NCI-H69 (cell line): ENCODE data around the gene RXFP4.
A peak's percentile ranks its signal among the peaks of the same experiment; 100 is the strongest.

ENCODE experiments used
- DNase-seq: peaks from one replicate; lab custom pipeline; 2025; lab: John Stamatoyannopoulos, UW

The RXFP4 gene

GRCh38 chr1:155960081-155960745, 18.8 kb downstream of the RXFP4 start:
- DNase-seq = no peak

GRCh38 chr1:155961937-155962336, 20.5 kb downstream of the RXFP4 start:
- no peak for DNase-seq

- no peak for DNase-seq
Observed at GRCh38 chr1:155962599-155963211, 21.3 kb downstream of the RXFP4 start.

GRCh38 chr1:155964193-155964592, 22.8 kb downstream of the RXFP4 start:
- no peak for DNase-seq

- peak; percentile 17 for DNase-seq
Observed at GRCh38 chr1:155966135-155966534, 24.7 kb downstream of the RXFP4 start.

GRCh38 chr1:155966750-155967149, 25.3 kb downstream of the RXFP4 start:
- no peak for DNase-seq

GRCh38 chr1:155967341-155968050, 26.1 kb downstream of the RXFP4 start:
- DNase-seq = no peak

GRCh38 chr1:155968051-155968400, 26.6 kb downstream of the RXFP4 start:
- DNase-seq = no peak

GRCh38 chr1:155968670-155969069, 27.2 kb downstream of the RXFP4 start:
- no peak for DNase-seq

GRCh38 chr1:155969377-155969791, 27.9 kb downstream of the RXFP4 start:
- DNase-seq = no peak

GRCh38 chr1:155970531-155971167, 29.2 kb downstream of the RXFP4 start:
- DNase-seq = no peak

GRCh38 chr1:155971910-155972809, 30.7 kb downstream of the RXFP4 start:
- no peak for DNase-seq

- no peak for DNase-seq
Observed at GRCh38 chr1:155973723-155974122, 32.3 kb downstream of the RXFP4 start.

- peak; percentile 93 for DNase-seq
Observed at GRCh38 chr1:155974208-155975115, 33.0 kb downstream of the RXFP4 start.

GRCh38 chr1:155975375-155976061, 34.1 kb downstream of the RXFP4 start:
- peak; percentile 49 for DNase-seq

GRCh38 chr1:155976062-155976912, 34.8 kb downstream of the RXFP4 start:
- DNase-seq = peak; percentile 97

- DNase-seq = peak; percentile 81
Observed at GRCh38 chr1:155976913-155977689, 35.7 kb downstream of the RXFP4 start.

- peak; percentile 81 for DNase-seq
Observed at GRCh38 chr1:155977690-155978324, 36.4 kb downstream of the RXFP4 start.
